Activated CD4-positive, alpha-beta memory T cell treated with anti-CD3 and anti-CD28 coated beads for 36 hours (primary cell): Measurements from ENCODE around the gene AASS. TPM values are rescaled to one million over a fixed set of nuclear protein-coding genes. Genes with fewer than 3 reads are reported as not detected.

Experiments used
- CTCF ChIA-PET: fragments of 350-600 bp; sonication (Branson Sonifier 250); formaldehyde crosslinking; loops from one replicate; lab custom pipeline; 2021; ENCODE audit warnings: antibody characterized with exemption, inconsistent platforms; lab: Charles Lee
- POLR2A ChIA-PET: fragments of 350-600 bp; sonication (Branson Sonifier 250); formaldehyde crosslinking; loops from one replicate; lab custom pipeline; 2021; ENCODE audit warnings: antibody characterized with exemption; lab: Charles Lee
- DNase-seq: peaks from one replicate; pipeline ENCODE4 v3.0.0-alpha.2; 2020
- H3K27ac Mint-ChIP-seq: one replicate; pipeline ENCODE4 v1.8.0; 2021; ENCODE audit warnings: mixed read lengths
- H3K27me3 Mint-ChIP-seq: one replicate; pipeline ENCODE4 v1.8.0; 2021; ENCODE audit warnings: mixed read lengths
- H3K36me3 Mint-ChIP-seq: one replicate; pipeline ENCODE4 v1.8.0; 2021; ENCODE audit warnings: mixed read lengths
- H3K4me1 Mint-ChIP-seq: one replicate; pipeline ENCODE4 v1.8.0; 2021; ENCODE audit warnings: low read depth, mixed read lengths
- H3K4me3 Mint-ChIP-seq: one replicate; pipeline ENCODE4 v1.8.0; 2021; ENCODE audit warnings: mild to moderate bottlenecking, mixed read lengths
- H3K9me3 Mint-ChIP-seq: one replicate; pipeline ENCODE4 v1.8.0; 2021; ENCODE audit warnings: mixed read lengths
- intact Hi-C: fragments of 100-400 bp; cut with micrococcal nuclease; formaldehyde crosslinking; loops from one replicate; pipeline ENCODE4 v1.15.1; 2023
- total RNA-seq, 2 experiments: library from RNA; stranded (reverse); gene quantifications; one replicate each; pipeline ENCODE4 v1.2.3, GENCODE V29; 2021

Gene AASS
- total RNA-seq, 2 experiments from 2014 or later = 2.0 to 2.3 TPM

- Mint-ChIP-seq H3K36me3 (no peaks in the 10 kb centered on the region), H3K4me3 (no peak overlapping the region), H3K4me1 (no peaks in the 10 kb centered on the region), H3K27ac (no peak overlapping the region), H3K9me3 (no peaks in the 10 kb centered on the region), H3K27me3 (no peaks in the 10 kb centered on the region)
- intact Hi-C loops = no loop called here
- ChIA-PET CTCF (no interaction called here), POLR2A (no interaction called here)
- no peak for DNase-seq
Measured at GRCh38 chr7:122095642-122096041, 48.4 kb downstream of the AASS start.

GRCh38 chr7:122094549-122094948 is 49.5 kb downstream of the AASS start:
- no peaks in the 10 kb centered on the region for H3K4me1 Mint-ChIP-seq
- no peak overlapping the region for H3K27ac Mint-ChIP-seq
- H3K36me3 Mint-ChIP-seq = no peaks in the 10 kb centered on the region
- intact Hi-C loops = no loop called here
- DNase-seq = no peak
- ChIA-PET POLR2A (no interaction called here), CTCF (no interaction called here)
- no peak overlapping the region for H3K4me3 Mint-ChIP-seq
- no peaks in the 10 kb centered on the region for H3K27me3 Mint-ChIP-seq
- no peaks in the 10 kb centered on the region for H3K9me3 Mint-ChIP-seq

GRCh38 chr7:122092964-122093797 is 50.9 kb downstream of the AASS start:
- no peaks in the 10 kb centered on the region for H3K27me3 Mint-ChIP-seq

GRCh38 chr7:122082670-122083069 is 61.4 kb downstream of the AASS start:
- Mint-ChIP-seq H3K27ac (no peak overlapping the region), H3K27me3 (no peaks in the 10 kb centered on the region), H3K9me3 (no peaks in the 10 kb centered on the region), H3K4me3 (no peak overlapping the region), H3K4me1 (no peaks in the 10 kb centered on the region), H3K36me3 (peaks cover 3% of the 10 kb centered on the region)
- DNase-seq = no peak
- intact Hi-C loops = no loop called here
- ChIA-PET POLR2A (no interaction called here), CTCF (no interaction called here)

More at GRCh38 chr7:122092964-122093797, 50.9 kb downstream of the AASS start:
- POLR2A ChIA-PET = no interaction called here
- Mint-ChIP-seq H3K9me3 (no peaks in the 10 kb centered on the region), H3K36me3 (no peaks in the 10 kb centered on the region), H3K27ac (no peak overlapping the region), H3K4me1 (no peaks in the 10 kb centered on the region), H3K4me3 (no peak overlapping the region)
- CTCF ChIA-PET = interaction anchor here (0.6 to 1.7 kb wide), 7 partner anchors 10 to 440 kb away, joined by 3 to 9 read pairs (median 4); no protein-coding TSS in a partner anchor
- DNase-seq = peak; percentile 59
- intact Hi-C loops = no loop called here

- Mint-ChIP-seq H3K27ac (no peak overlapping the region), H3K36me3 (peaks cover 3% of the 10 kb centered on the region), H3K27me3 (no peaks in the 10 kb centered on the region), H3K4me1 (no peaks in the 10 kb centered on the region), H3K9me3 (no peaks in the 10 kb centered on the region), H3K4me3 (no peak overlapping the region)
- POLR2A ChIA-PET = no interaction called here
- DNase-seq = no peak
- intact Hi-C loops = no loop called here
- CTCF ChIA-PET = interaction anchor here (1.9 kb wide), 1 partner anchor 11 kb away, joined by 7 read pairs; no protein-coding TSS in a partner anchor
Measured at GRCh38 chr7:122082160-122082559, 61.9 kb downstream of the AASS start.

GRCh38 chr7:122073635-122074034 is 70.4 kb downstream of the AASS start:
- ChIA-PET CTCF (no interaction called here), POLR2A (no interaction called here)
- no peaks in the 10 kb centered on the region for H3K9me3 Mint-ChIP-seq
- H3K27me3 Mint-ChIP-seq = no peaks in the 10 kb centered on the region
- intact Hi-C loops = no loop called here
- no peaks in the 10 kb centered on the region for H3K4me1 Mint-ChIP-seq
- DNase-seq = no peak
- H3K4me3 Mint-ChIP-seq = no peak overlapping the region
- H3K36me3 Mint-ChIP-seq = peaks cover 1% of the 10 kb centered on the region
- H3K27ac Mint-ChIP-seq = no peak overlapping the region

GRCh38 chr7:122072924-122073599 is 71.0 kb downstream of the AASS start:
- Mint-ChIP-seq H3K27ac (no peak overlapping the region), H3K4me3 (no peak overlapping the region), H3K4me1 (no peaks in the 10 kb centered on the region), H3K27me3 (no peaks in the 10 kb centered on the region), H3K36me3 (no peaks in the 10 kb centered on the region), H3K9me3 (no peaks in the 10 kb centered on the region)
- ChIA-PET CTCF (no interaction called here), POLR2A (no interaction called here)
- intact Hi-C loops = no loop called here
- no peak for DNase-seq

- intact Hi-C loops = no loop called here
- no peaks in the 10 kb centered on the region for H3K27me3 Mint-ChIP-seq
- H3K4me1 Mint-ChIP-seq = no peaks in the 10 kb centered on the region
- ChIA-PET CTCF (no interaction called here), POLR2A (no interaction called here)
- H3K27ac Mint-ChIP-seq = no peak overlapping the region
- H3K9me3 Mint-ChIP-seq = no peaks in the 10 kb centered on the region
- no peak overlapping the region for H3K4me3 Mint-ChIP-seq
- no peak for DNase-seq
- H3K36me3 Mint-ChIP-seq = no peaks in the 10 kb centered on the region
Measured at GRCh38 chr7:122072272-122072671, 71.8 kb downstream of the AASS start.

- H3K27me3 Mint-ChIP-seq = no peaks in the 10 kb centered on the region
- intact Hi-C loops = no loop called here
- DNase-seq = no peak
- no peaks in the 10 kb centered on the region for H3K9me3 Mint-ChIP-seq
- no peaks in the 10 kb centered on the region for H3K4me1 Mint-ChIP-seq
- ChIA-PET CTCF (no interaction called here), POLR2A (no interaction called here)
- H3K27ac Mint-ChIP-seq = no peak overlapping the region
- H3K4me3 Mint-ChIP-seq = no peak overlapping the region
- no peaks in the 10 kb centered on the region for H3K36me3 Mint-ChIP-seq
Measured at GRCh38 chr7:122070834-122071233, 73.2 kb downstream of the AASS start.

- H3K9me3 Mint-ChIP-seq = no peaks in the 10 kb centered on the region
- H3K4me3 Mint-ChIP-seq = no peak overlapping the region
- POLR2A ChIA-PET = no interaction called here
Measured at GRCh38 chr7:122070062-122070461, 74.0 kb downstream of the AASS start.

GRCh38 chr7:122068999-122069398 is 75.0 kb downstream of the AASS start:
- no peaks in the 10 kb centered on the region for H3K36me3 Mint-ChIP-seq
- intact Hi-C loops = no loop called here
- CTCF ChIA-PET = no interaction called here
- no peaks in the 10 kb centered on the region for H3K27me3 Mint-ChIP-seq
- POLR2A ChIA-PET = no interaction called here
- DNase-seq = no peak
- no peaks in the 10 kb centered on the region for H3K9me3 Mint-ChIP-seq
- H3K4me1 Mint-ChIP-seq = no peaks in the 10 kb centered on the region
- no peak overlapping the region for H3K27ac Mint-ChIP-seq
- H3K4me3 Mint-ChIP-seq = no peak overlapping the region

More at GRCh38 chr7:122070062-122070461, 74.0 kb downstream of the AASS start:
- DNase-seq = no peak
- H3K36me3 Mint-ChIP-seq = no peaks in the 10 kb centered on the region
- CTCF ChIA-PET = no interaction called here
- H3K4me1 Mint-ChIP-seq = no peaks in the 10 kb centered on the region
- no peaks in the 10 kb centered on the region for H3K27me3 Mint-ChIP-seq
- intact Hi-C loops = no loop called here
- no peak overlapping the region for H3K27ac Mint-ChIP-seq

GRCh38 chr7:122068046-122068445 is 76.0 kb downstream of the AASS start:
- Mint-ChIP-seq H3K36me3 (no peaks in the 10 kb centered on the region), H3K4me3 (no peak overlapping the region), H3K27me3 (no peaks in the 10 kb centered on the region), H3K27ac (no peak overlapping the region), H3K4me1 (no peaks in the 10 kb centered on the region), H3K9me3 (no peaks in the 10 kb centered on the region)
- ChIA-PET POLR2A (no interaction called here), CTCF (no interaction called here)
- intact Hi-C loops = no loop called here
- no peak for DNase-seq
